Measurements from ENCODE around the gene TRAF2. TPM values are rescaled to one million over a fixed set of nuclear protein-coding genes. Genes with fewer than 3 reads are reported as not detected.

The TRAF2 gene
- total RNA-seq, 1 donor, result 6.2 TPM

GRCh38 chr9:136955202-136955942 lies 69.1 kb downstream of the TRAF2 start:
- H3K36me3 ChIP-seq (ENCODE audit: insufficient read depth, low read length), result no peaks in the 10 kb centered on the region
- H3K4me1 ChIP-seq (ENCODE audit: insufficient read depth, low read length), result peaks cover under 1% of the 10 kb centered on the region
- H3K4me2 ChIP-seq (ENCODE audit: insufficient read depth, low read length), result no peak overlapping the region
- H3K27ac ChIP-seq (ENCODE audit: low read depth, low read length), result no peak overlapping the region
- H3K79me2 ChIP-seq (ENCODE audit: insufficient read depth, low read length), result no peaks in the 10 kb centered on the region
- H3K4me3 ChIP-seq (ENCODE audit: insufficient read depth, low read length), result no peak overlapping the region
- H2AFZ ChIP-seq (ENCODE audit: low read length), result no peak overlapping the region
- H3K9me3 ChIP-seq (ENCODE audit: low read depth, low read length), result no peaks in the 10 kb centered on the region
- TF ChIP-seq, protein P1, sequence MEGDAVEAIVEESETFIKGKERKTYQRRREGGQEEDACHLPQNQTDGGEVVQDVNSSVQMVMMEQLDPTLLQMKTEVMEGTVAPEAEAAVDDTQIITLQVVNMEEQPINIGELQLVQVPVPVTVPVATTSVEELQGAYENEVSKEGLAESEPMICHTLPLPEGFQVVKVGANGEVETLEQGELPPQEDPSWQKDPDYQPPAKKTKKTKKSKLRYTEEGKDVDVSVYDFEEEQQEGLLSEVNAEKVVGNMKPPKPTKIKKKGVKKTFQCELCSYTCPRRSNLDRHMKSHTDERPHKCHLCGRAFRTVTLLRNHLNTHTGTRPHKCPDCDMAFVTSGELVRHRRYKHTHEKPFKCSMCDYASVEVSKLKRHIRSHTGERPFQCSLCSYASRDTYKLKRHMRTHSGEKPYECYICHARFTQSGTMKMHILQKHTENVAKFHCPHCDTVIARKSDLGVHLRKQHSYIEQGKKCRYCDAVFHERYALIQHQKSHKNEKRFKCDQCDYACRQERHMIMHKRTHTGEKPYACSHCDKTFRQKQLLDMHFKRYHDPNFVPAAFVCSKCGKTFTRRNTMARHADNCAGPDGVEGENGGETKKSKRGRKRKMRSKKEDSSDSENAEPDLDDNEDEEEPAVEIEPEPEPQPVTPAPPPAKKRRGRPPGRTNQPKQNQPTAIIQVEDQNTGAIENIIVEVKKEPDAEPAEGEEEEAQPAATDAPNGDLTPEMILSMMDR (IDR thresholded peaks at IDR 0.05; ENCODE audit: extremely low read depth, low read depth, low read length), result no peak
- H4K20me1 ChIP-seq (ENCODE audit: insufficient read depth, low read length), result no peaks in the 10 kb centered on the region
- peak; percentile 81 for DNase-seq (ENCODE audit: insufficient read length, low spot score, missing footprints)
- no peaks in the 10 kb centered on the region for H3K27me3 ChIP-seq (ENCODE audit: insufficient read depth, low read length)

GRCh38 chr9:136955943-136956335 lies 69.6 kb downstream of the TRAF2 start:
- Histone ChIP-seq H2AFZ (ENCODE audit: low read length) (no peak overlapping the region), H3K79me2 (ENCODE audit: insufficient read depth, low read length) (no peaks in the 10 kb centered on the region), H3K27ac (ENCODE audit: low read depth, low read length) (no peak overlapping the region), H3K9me3 (ENCODE audit: low read depth, low read length) (no peaks in the 10 kb centered on the region), H3K27me3 (ENCODE audit: insufficient read depth, low read length) (no peaks in the 10 kb centered on the region), H3K4me3 (ENCODE audit: insufficient read depth, low read length) (no peak overlapping the region), H4K20me1 (ENCODE audit: insufficient read depth, low read length) (no peaks in the 10 kb centered on the region), H3K4me1 (ENCODE audit: insufficient read depth, low read length) (no peaks in the 10 kb centered on the region), H3K36me3 (ENCODE audit: insufficient read depth, low read length) (no peaks in the 10 kb centered on the region), H3K4me2 (ENCODE audit: insufficient read depth, low read length) (no peak overlapping the region)
- TF ChIP-seq, protein P1 (IDR thresholded peaks at IDR 0.05; ENCODE audit: extremely low read depth, low read depth, low read length), result no peak
- no peak for DNase-seq (ENCODE audit: insufficient read length, low spot score, missing footprints)

DNA sequence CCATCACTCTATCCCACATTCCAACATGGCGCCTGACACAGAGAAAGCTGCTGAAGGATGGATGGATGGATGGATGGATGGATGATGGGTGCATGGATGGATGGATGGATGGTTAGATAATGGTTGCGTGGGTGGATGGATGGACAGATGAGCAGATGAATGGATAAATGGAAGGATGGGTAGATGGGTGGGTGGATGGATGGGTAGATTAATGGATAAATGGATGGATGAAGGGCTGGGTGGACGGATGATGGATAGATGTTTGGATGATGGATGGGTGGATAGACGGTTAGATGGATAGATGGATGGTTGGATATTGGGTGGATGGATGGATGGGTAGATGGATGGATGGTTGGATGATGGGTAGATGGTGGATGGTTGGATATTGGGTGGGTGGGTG lies 70.3 kb downstream of the TRAF2 start:
- Histone ChIP-seq H3K4me2 (ENCODE audit: insufficient read depth, low read length) (no peak overlapping the region), H3K36me3 (ENCODE audit: insufficient read depth, low read length) (no peaks in the 10 kb centered on the region), H2AFZ (ENCODE audit: low read length) (no peak overlapping the region), H3K4me3 (ENCODE audit: insufficient read depth, low read length) (no peak overlapping the region), H3K9me3 (ENCODE audit: low read depth, low read length) (no peaks in the 10 kb centered on the region), H3K4me1 (ENCODE audit: insufficient read depth, low read length) (no peaks in the 10 kb centered on the region), H4K20me1 (ENCODE audit: insufficient read depth, low read length) (no peaks in the 10 kb centered on the region), H3K27ac (ENCODE audit: low read depth, low read length) (no peak overlapping the region), H3K79me2 (ENCODE audit: insufficient read depth, low read length) (no peaks in the 10 kb centered on the region), H3K27me3 (ENCODE audit: insufficient read depth, low read length) (no peaks in the 10 kb centered on the region)
- no peak for DNase-seq (ENCODE audit: insufficient read length, low spot score, missing footprints)
- TF ChIP-seq, protein P1 (IDR thresholded peaks at IDR 0.05; ENCODE audit: extremely low read depth, low read depth, low read length), result no peak

DNA sequence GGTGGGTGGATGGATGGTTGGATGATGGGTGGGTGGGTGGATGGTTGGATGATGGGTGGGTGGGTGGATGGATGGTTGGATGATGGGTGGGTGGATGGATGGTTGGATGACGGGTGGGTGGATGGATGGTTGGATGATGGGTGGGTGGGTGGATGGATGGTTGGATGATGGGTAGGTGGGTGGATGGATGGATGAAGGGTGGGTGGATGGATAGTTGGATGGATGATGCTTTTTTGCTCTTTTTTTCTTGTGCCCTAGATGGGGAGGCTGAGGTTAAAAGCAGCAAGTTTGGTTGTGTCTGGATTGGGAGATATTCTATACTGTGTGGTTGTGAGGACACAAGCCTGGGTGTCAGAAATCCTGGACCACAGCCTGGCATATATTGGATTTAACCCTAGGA lies 71.1 kb downstream of the TRAF2 start:
- no peaks in the 10 kb centered on the region for H3K4me1 ChIP-seq (ENCODE audit: insufficient read depth, low read length)
- H3K4me3 ChIP-seq (ENCODE audit: insufficient read depth, low read length), result no peak overlapping the region
- no peaks in the 10 kb centered on the region for H3K27me3 ChIP-seq (ENCODE audit: insufficient read depth, low read length)
- H3K4me2 ChIP-seq (ENCODE audit: insufficient read depth, low read length), result no peak overlapping the region
- TF ChIP-seq, protein P1 (IDR thresholded peaks at IDR 0.05; ENCODE audit: extremely low read depth, low read depth, low read length), result no peak
- H3K79me2 ChIP-seq (ENCODE audit: insufficient read depth, low read length), result no peaks in the 10 kb centered on the region
- H3K9me3 ChIP-seq (ENCODE audit: low read depth, low read length), result no peaks in the 10 kb centered on the region
- DNase-seq (ENCODE audit: insufficient read length, low spot score, missing footprints), result no peak
- no peak overlapping the region for H2AFZ ChIP-seq (ENCODE audit: low read length)
- H4K20me1 ChIP-seq (ENCODE audit: insufficient read depth, low read length), result no peaks in the 10 kb centered on the region
- H3K36me3 ChIP-seq (ENCODE audit: insufficient read depth, low read length), result no peaks in the 10 kb centered on the region
- H3K27ac ChIP-seq (ENCODE audit: low read depth, low read length), result no peak overlapping the region
